GM19372 (cell line): ENCODE results near the gene PTF1A.

Experiments used
- ATAC-seq: cut with Tn5 transposase; IDR thresholded peaks from one replicate; pipeline ENCODE4 v1.9.1; 2021; ENCODE audit warnings: mild to moderate bottlenecking, low read depth, moderate library complexity; ENCODE audit not compliant: unreplicated experiment

PTF1A gene

GRCh38 chr10:23191764-23192711, at the start of gene PTF1A:
TSS of gene PTF1A (plus strand) at chr10:23192312. CDS start at chr10:23192531, 219 bp downstream.
- no peak for ATAC-seq

DNA sequence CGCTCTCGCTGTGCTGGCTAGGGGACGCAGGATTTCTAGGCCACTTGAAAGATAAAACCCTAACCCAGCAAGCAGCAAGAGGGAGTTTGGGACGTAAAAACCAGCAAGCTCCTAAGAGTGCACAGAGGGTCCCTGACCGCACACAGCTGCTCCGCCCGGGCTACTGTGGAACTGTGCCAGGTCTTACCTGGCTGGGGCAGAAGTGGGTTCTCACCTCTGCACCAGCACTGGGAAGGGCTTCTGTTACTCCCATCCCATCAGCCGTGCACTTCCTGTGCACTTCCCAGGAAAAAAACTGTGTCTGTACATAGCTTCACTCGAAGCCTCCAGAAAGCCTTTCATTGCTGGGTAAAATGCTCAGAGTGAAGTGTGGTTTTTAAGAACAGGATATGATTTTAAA, 45.9 kb upstream of the PTF1A start:
- ATAC-seq: no peak

GRCh38 chr10:23147035-23147434, 45.1 kb upstream of the PTF1A start:
- ATAC-seq: no peak

- ATAC-seq: no peak
Measured at GRCh38 chr10:23148214-23148613, 43.9 kb upstream of the PTF1A start.

GRCh38 chr10:23150091-23150490, 42.0 kb upstream of the PTF1A start:
- ATAC-seq: no peak

DNA sequence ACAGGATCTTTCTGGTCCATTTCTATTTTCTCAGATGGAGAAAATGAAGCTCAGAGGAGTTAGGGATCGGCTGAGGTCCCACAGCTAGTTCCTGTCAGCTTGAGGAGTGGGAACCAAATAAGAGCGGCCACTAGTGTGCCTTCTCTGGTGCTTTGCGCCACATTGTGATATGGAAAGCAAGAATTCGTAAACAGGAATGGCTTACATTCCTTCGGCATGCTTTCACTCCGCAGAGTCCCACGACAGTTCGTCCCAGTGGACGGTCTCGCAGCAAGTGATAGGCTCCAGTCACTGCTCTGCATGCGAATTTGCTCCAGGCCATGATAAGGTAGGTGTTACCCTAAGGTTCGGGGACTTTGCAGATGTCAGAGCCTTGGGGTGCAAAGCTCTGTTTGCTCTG, 41.5 kb upstream of the PTF1A start:
- ATAC-seq: no peak

DNA sequence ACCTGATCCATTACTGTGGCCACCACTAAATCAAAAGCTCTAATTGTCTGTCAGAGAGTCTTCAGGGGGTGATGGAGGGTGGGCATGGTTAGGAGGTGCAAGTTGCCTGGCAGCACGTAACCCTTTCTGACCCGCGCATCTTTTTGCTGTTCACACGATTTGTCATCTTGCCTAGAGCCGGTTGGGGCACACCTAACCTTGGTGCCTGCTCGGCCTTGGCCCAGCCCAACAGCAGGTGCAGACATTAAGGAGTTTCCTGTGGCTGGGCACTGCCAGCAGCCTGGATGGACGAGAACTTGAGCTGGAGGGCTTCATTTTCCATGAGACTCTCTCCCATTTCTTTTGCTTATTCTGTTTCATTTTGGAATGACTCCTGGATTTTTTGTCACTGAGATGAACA, 41.0 kb upstream of the PTF1A start:
- no peak for ATAC-seq

- no peak for ATAC-seq
Measured at GRCh38 chr10:23155169-23155568, 36.9 kb upstream of the PTF1A start.

- no peak for ATAC-seq
Measured at GRCh38 chr10:23156447-23157150, 35.5 kb upstream of the PTF1A start.

GRCh38 chr10:23157239-23157681, 34.9 kb upstream of the PTF1A start:
- ATAC-seq: peak; percentile 64

- ATAC-seq: peak; percentile 41
Measured at GRCh38 chr10:23157691-23158369, 34.3 kb upstream of the PTF1A start.

DNA sequence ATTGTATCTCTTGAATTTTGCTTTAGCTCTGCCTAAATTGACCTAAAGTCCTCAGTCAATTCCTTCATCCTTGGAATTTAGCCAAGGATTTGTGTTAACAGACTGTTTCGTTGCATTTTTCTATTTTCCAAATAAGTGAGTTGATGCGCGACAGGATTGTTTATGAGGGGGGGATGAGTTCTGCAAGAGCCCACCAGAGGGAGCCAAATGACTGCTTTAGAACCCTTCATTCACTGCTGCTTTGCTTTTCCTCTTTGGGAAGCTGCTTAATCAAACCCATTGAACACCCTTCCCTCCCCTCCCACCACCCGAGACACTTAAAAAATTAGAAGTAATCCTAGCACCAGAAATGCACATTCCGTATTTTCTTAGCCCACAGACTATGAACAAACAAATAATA, 33.7 kb upstream of the PTF1A start:
- no peak for ATAC-seq

DNA sequence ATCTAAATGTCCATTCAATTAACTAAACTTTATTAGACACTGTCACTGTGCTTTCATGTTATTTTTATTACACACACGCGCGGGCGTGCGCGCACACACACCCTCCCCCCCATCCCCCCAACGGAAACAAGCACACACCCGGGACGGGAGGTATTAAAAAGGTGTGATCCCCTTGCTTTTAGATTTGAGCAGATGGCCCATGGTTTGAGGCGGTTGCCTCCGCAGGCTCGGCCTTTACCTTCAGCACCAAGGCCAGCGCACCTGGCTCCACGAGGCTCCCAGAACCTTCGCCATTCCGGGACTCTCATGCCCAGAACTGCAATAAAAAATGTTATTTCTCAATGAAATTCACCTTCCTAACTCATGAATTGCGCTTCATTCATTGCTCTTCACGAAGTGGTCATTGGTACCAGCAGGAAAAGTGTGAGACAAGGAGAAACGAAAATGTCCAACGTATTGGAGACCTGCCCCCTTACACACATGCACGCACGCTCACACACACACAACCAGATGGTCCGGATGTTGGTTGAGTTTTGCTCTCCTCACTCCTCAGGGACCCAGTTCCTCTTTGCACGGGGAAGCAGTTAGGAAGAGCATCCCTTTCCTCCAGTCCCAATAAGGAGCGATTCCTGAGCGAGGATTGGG, 20.8 kb upstream of the PTF1A start:
- ATAC-seq: no peak

GRCh38 chr10:23172429-23173213, 19.5 kb upstream of the PTF1A start:
- no peak for ATAC-seq

DNA sequence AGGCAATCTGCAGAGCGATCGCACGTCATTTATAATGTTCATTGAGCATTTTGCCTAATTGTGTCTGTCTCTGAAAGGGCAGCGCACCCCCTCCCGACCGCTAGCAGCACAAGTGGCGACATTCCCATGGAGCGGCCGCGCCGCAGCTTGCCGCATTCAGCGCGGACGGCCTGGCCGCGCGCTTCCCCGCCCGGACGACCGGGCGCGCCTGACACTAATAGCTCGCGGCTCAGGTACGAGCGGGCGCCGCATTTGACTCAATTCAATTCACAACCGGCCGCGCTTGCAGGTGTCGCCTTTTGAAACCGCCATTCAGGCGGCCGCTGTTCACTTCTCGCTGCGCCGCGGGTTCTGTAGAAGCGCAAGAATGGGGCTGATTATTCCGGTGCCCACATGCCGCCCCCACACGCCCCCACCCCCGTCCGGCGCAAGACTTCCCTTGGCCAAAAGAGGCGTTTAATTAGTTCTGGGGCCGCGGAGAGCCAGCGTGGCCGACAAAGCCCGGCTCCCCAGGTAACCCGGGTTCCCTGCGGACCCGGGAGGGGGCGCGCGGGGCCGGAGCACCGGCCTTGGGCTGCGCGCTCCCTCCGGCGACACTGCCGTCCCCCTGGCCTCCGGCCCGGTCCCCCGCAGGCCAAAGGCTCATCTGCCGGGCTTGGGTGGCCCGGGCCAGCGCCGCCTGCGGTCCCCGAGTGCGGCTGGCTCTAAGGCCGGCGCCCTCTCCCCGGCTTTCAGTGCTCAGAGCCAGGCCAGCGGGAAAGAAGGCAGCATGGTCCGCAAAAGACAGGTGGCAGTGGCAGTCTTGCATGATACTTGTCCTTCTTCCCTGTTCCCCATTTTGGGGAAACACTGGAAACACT, 18.7 kb upstream of the PTF1A start:
- no peak for ATAC-seq

- no peak for ATAC-seq
Measured at GRCh38 chr10:23174074-23174976, 17.8 kb upstream of the PTF1A start.

GRCh38 chr10:23174977-23175512, 17.1 kb upstream of the PTF1A start:
- ATAC-seq: no peak

DNA sequence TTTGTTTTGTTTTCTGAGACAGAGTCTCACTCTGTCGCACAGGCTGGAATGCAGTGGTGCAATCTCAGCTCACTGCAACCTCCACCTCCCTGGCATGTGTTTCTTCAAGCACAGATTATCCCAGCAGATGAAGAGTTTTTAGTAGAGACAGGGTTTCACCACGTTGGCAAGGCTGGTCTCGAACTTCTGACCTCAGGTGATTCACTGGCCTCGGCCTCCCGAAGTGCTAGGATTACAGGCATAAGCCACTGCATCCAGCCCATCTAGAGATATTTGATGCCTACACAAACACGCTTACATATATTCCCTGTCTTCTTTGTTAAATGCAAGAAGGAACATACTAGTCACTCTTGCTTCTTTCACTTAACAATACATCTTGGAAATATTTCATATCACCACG, 5.9 kb upstream of the PTF1A start:
- ATAC-seq: no peak
